Aorta (tissue), 5 donors: ENCODE data around the gene VIPR2. TPM values are rescaled to one million over a fixed set of nuclear protein-coding genes. Genes with fewer than 3 reads are reported as not detected.

Experiments used
- ATAC-seq: fragments of 200-7000 bp; cut with Tn5 transposase; one replicate; pipeline ENCODE4 v1.9.1; 2022; ENCODE audit warnings: moderate library complexity; ENCODE audit not compliant: low FRiP score
- DNase-seq, 2 donors: peaks; one replicate each; pipeline ENCODE4 v3.0.0-alpha.2; 2020
- H3K27ac ChIP-seq, 2 donors: one replicate each; pipeline ENCODE4 v1.5.1; 2013; ENCODE audit warnings: low read length in 2 of 2, mild to moderate bottlenecking in 2 of 2, moderate library complexity in 2 of 2, control low read depth in 1 of 2, inconsistent platforms in 1 of 2, low read depth in 1 of 2
- H3K27me3 ChIP-seq, 2 donors: one replicate each; pipeline ENCODE4 v1.6.1; 2013; ENCODE audit warnings: control low read depth in 1 of 2, low read length in 1 of 2, mild to moderate bottlenecking in 1 of 2, moderate library complexity in 1 of 2; ENCODE audit not compliant: insufficient read depth in 2 of 2, control insufficient read depth in 1 of 2
- H3K36me3 ChIP-seq, 2 donors: one replicate each; pipeline ENCODE4 v1.6.1; 2013; ENCODE audit warnings: control low read depth in 1 of 2, low read length in 1 of 2, mild to moderate bottlenecking in 1 of 2; ENCODE audit not compliant: insufficient read depth in 2 of 2, control insufficient read depth in 1 of 2
- H3K4me1 ChIP-seq, 2 donors: one replicate each; pipeline ENCODE4 v1.6.1; 2013; ENCODE audit warnings: low read length in 2 of 2, control low read depth in 1 of 2, mild to moderate bottlenecking in 1 of 2, moderate library complexity in 1 of 2; ENCODE audit not compliant: insufficient read depth in 2 of 2, control insufficient read depth in 1 of 2
- H3K4me3 ChIP-seq, 2 donors: one replicate each; pipeline ENCODE4 v1.5.1; 2013; ENCODE audit warnings: low read length in 2 of 2, control low read depth in 1 of 2, mild to moderate bottlenecking in 1 of 2
- H3K9me3 ChIP-seq: one replicate; pipeline ENCODE4 v1.6.1; 2013; ENCODE audit warnings: mild to moderate bottlenecking, low read length; ENCODE audit not compliant: control insufficient read depth
- WGBS, 2 donors: extraction: QIAGEN DNeasy Blood & Tissue Kit; methylation state at CpG; one replicate each; pipeline ENCODE4 v1.1.7; 2013; 5-methylcytosine and 5-hydroxymethylcytosine counted together
- intact Hi-C, 2 donors: fragments of 100-400 bp; cut with DNase I; formaldehyde crosslinking; loops; one replicate each; pipeline versions ENCODE4 v1.14.2 to v1.15.0; 2022
- polyA plus RNA-seq, 2 donors: library from polyadenylated mRNA; stranded (reverse); fragments of 200-250 nt; gene quantifications; one replicate each; pipeline ENCODE4 v1.2.3, GENCODE V29; 2013
- total RNA-seq, 2 donors: library from RNA; stranded (reverse); fragmentation: NEBNext Ultra II Directional; extraction: Animal tissue kit (Norgen Biotek cat#: 25700); gene quantifications; one replicate each; pipeline ENCODE4 v1.2.1, GENCODE V29; 2021
- donor health status: healthy with polysubstance abuse.
- donor health status: Bipolar disorder and iron deficiency.
- donor health status: DM: no; HTN: no; CAD: no.
- donor health status: DM: no; HTN: no; CAD: no.
- donor health status: DM: yes; HTN: yes; CAD: no.

The VIPR2 gene
- total and polyA plus RNA-seq, 4 donors = 3.3 to 14.1 (median 11.5) TPM

GRCh38 chr7:159015454-159016410, 128.9 kb downstream of the VIPR2 start:
- intact Hi-C loops = loop anchor here in 1 of 2 donors (2.0 kb wide), 1 partner anchor 83 kb away; no protein-coding TSS in a partner anchor
- no peak overlapping the region for H3K4me3 ChIP-seq
- H3K9me3 ChIP-seq = no peaks in the 10 kb centered on the region
- H3K27ac ChIP-seq = peak overlapping the region; percentile 64 to 97
- WGBS, 2 donors = 22% methylated on average over 23 to 24 of the region's 24 CpGs
- DNase-seq (peak; percentile 80 to 90), ATAC-seq (peak; percentile 85)
- H3K4me1 ChIP-seq = peaks cover 4 to 5% of the 10 kb centered on the region in 2 donors
- H3K36me3 ChIP-seq = no peaks in the 10 kb centered on the region
- H3K27me3 ChIP-seq = no peaks in the 10 kb centered on the region

- H3K9me3 ChIP-seq = no peaks in the 10 kb centered on the region
- 20 to 29% methylated on average over 6 of the region's 6 CpGs for WGBS, 2 donors
- intact Hi-C loops = loop anchor here in 1 of 2 donors (2.0 kb wide), 1 partner anchor 84 kb away; no protein-coding TSS in a partner anchor
- DNase-seq (no peak), ATAC-seq (no peak)
- no peaks in the 10 kb centered on the region for H3K27me3 ChIP-seq
- peak overlapping the region; percentile 64 to 97 for H3K27ac ChIP-seq
- no peaks in the 10 kb centered on the region for H3K36me3 ChIP-seq
- no peak overlapping the region for H3K4me3 ChIP-seq
- H3K4me1 ChIP-seq = peaks cover 4 to 5% of the 10 kb centered on the region in 2 donors
Observed at GRCh38 chr7:159015081-159015453, 129.6 kb downstream of the VIPR2 start.

GRCh38 chr7:159014297-159015062, 130.2 kb downstream of the VIPR2 start:
- peak overlapping the region; percentile 64 to 96 for H3K27ac ChIP-seq
- peaks cover 4 to 5% of the 10 kb centered on the region in 2 donors for H3K4me1 ChIP-seq
- intact Hi-C loops = loop anchor here (2.0 to 5.0 kb wide), 2 partner anchors 84 to 88 kb away; no protein-coding TSS in a partner anchor
- H3K36me3 ChIP-seq = no peaks in the 10 kb centered on the region
- DNase-seq (no peak), ATAC-seq (no peak)
- no peaks in the 10 kb centered on the region for H3K9me3 ChIP-seq
- 51 to 58% methylated on average over 20 of the region's 20 CpGs for WGBS, 2 donors
- H3K27me3 ChIP-seq = no peaks in the 10 kb centered on the region
- no peak overlapping the region for H3K4me3 ChIP-seq

- Histone ChIP-seq H3K4me3 (no peak overlapping the region), H3K27ac (peak overlapping the region in 1 of 2 donors; percentile 96), H3K4me1 (peaks cover under 1 to 5% of the 10 kb centered on the region in 2 donors), H3K36me3 (no peaks in the 10 kb centered on the region), H3K9me3 (no peaks in the 10 kb centered on the region), H3K27me3 (no peaks in the 10 kb centered on the region)
- ATAC-seq (no peak), DNase-seq (no peak)
- intact Hi-C loops = loop anchor here (2.0 to 5.0 kb wide), 3 partner anchors 79 to 88 kb away; no protein-coding TSS in a partner anchor
- WGBS, 2 donors = 86 to 87% methylated on average over 9 of the region's 9 CpGs
Observed at GRCh38 chr7:159013825-159014289, 130.8 kb downstream of the VIPR2 start.

GRCh38 chr7:159013181-159013690, 131.4 kb downstream of the VIPR2 start:
- Histone ChIP-seq H3K36me3 (no peaks in the 10 kb centered on the region), H3K27ac (peak overlapping the region in 1 of 2 donors; percentile 92), H3K27me3 (no peaks in the 10 kb centered on the region), H3K4me1 (peaks cover 0 to 5% of the 10 kb centered on the region in 2 donors), H3K9me3 (no peaks in the 10 kb centered on the region), H3K4me3 (no peak overlapping the region)
- intact Hi-C loops = loop anchor here (2.0 to 5.0 kb wide), 2 partner anchors 80 to 89 kb away; no protein-coding TSS in a partner anchor
- DNase-seq (peak in 1 of 2 donors; percentile 76), ATAC-seq (peak; percentile 6)
- WGBS, 2 donors = 84% methylated on average over 18 of the region's 18 CpGs

- Histone ChIP-seq H3K27me3 (no peaks in the 10 kb centered on the region), H3K4me1 (peaks cover 0 to 5% of the 10 kb centered on the region in 2 donors), H3K9me3 (no peaks in the 10 kb centered on the region), H3K4me3 (no peak overlapping the region), H3K36me3 (no peaks in the 10 kb centered on the region), H3K27ac (peak overlapping the region; percentile 14 to 92)
- WGBS, 2 donors = 11 to 12% methylated on average over 12 of the region's 12 CpGs
- ATAC-seq (peak; percentile 58), DNase-seq (peak; percentile 84 to 90)
- intact Hi-C loops = loop anchor here (2.0 to 5.0 kb wide), 2 partner anchors 80 to 90 kb away; no protein-coding TSS in a partner anchor
Observed at GRCh38 chr7:159012353-159013069, 132.2 kb downstream of the VIPR2 start.

- Histone ChIP-seq H3K27ac (peak overlapping the region; percentile 14 to 76), H3K9me3 (no peaks in the 10 kb centered on the region), H3K4me3 (no peak overlapping the region), H3K4me1 (peaks cover 0 to 5% of the 10 kb centered on the region in 2 donors), H3K27me3 (no peaks in the 10 kb centered on the region), H3K36me3 (no peaks in the 10 kb centered on the region)
- ATAC-seq = no peak
- intact Hi-C loops = loop anchor here (2.0 to 5.0 kb wide), 2 partner anchors 81 to 91 kb away; no protein-coding TSS in a partner anchor
- DNase-seq = no peak
- 76 to 77% methylated on average over 3 of the region's 3 CpGs for WGBS, 2 donors
Observed at GRCh38 chr7:159011722-159012022, 133.0 kb downstream of the VIPR2 start.
